Right lobe of liver (tissue), 6 donors: Measurements from ENCODE around the gene CNNM1. TPM values are rescaled to one million over a fixed set of nuclear protein-coding genes. Genes with fewer than 3 reads are reported as not detected.

ENCODE experiments used
- ATAC-seq, 4 donors: fragments of 200-7000 bp; cut with Tn5 transposase; one replicate each; pipeline ENCODE4 v1.9.1; 2020; ENCODE audit warnings: mild to moderate bottlenecking in 4 of 4, moderate library complexity in 4 of 4
- DNase-seq, 3 donors: peaks; one replicate each; pipeline ENCODE4 v3.0.0-alpha.2; 2020
- H3K27ac ChIP-seq, 3 donors: fragments of 200-600 bp; one replicate each; pipeline ENCODE4 v1.8.0; 2022
- H3K27me3 ChIP-seq, 2 donors: fragments of 200-600 bp; one replicate each; pipeline ENCODE4 v1.8.0; 2022
- H3K36me3 ChIP-seq, 4 donors: fragments of 200-600 bp; sonication (generic) in 1 of 4; one replicate each; pipeline versions ENCODE4 v1.5.1 to v1.8.0; 2017 to 2022; ENCODE audit warnings: control low read depth in 1 of 4
- H3K4me1 ChIP-seq, 4 donors: fragments of 200-600 bp; sonication (generic) in 1 of 4; one replicate each; pipeline versions ENCODE4 v1.5.1 to v1.8.0; 2017 to 2022; ENCODE audit warnings: control low read depth in 1 of 4
- H3K4me3 ChIP-seq, 3 donors: fragments of 200-600 bp; one replicate each; pipeline ENCODE4 v1.8.0; 2022
- H3K9me3 ChIP-seq, 4 donors: fragments of 200-600 bp; sonication (generic) in 1 of 4; one replicate each; pipeline versions ENCODE4 v1.5.1 to v1.8.0; 2017 to 2022; ENCODE audit warnings: control low read depth in 1 of 4
- CTCF ChIP-seq, 4 donors: fragments of 200-600 bp in 3 of 4; fragments of 450-650 bp in 1 of 4; IDR thresholded peaks; one replicate each; pipeline versions ENCODE4 v1.5.1 to v1.8.0; 2016 to 2022; ENCODE audit warnings: antibody characterized with exemption in 4 of 4, mild to moderate bottlenecking in 2 of 4
- POLR2A ChIP-seq: fragments of 450-650 bp; IDR thresholded peaks from one replicate; pipeline ENCODE4 v1.6.1; 2017; ENCODE audit warnings: antibody characterized with exemption, mild to moderate bottlenecking
- WGBS: methylation state at CpG from one replicate; pipeline ENCODE4 v1.1.6; 2018; ENCODE audit warnings: low coverage, low lambda C conversion rate; ENCODE audit not compliant: insufficient coverage; ENCODE audit errors: missing lambda C conversion rate; 5-methylcytosine and 5-hydroxymethylcytosine counted together
- intact Hi-C, 2 donors: fragments of 100-400 bp; cut with DNase I; formaldehyde crosslinking; loops; one replicate each; pipeline versions ENCODE4 v1.11.2 to v1.14.1; 2022
- total RNA-seq, 6 experiments: library from RNA; depleted of rRNA in 2 of 6; stranded (reverse); fragments of >200 nt in 2 of 6; fragmentation: NEBNext Ultra II Directional in 3 of 6; extraction: Animal tissue kit (Norgen Biotek cat#: 25700) in 3 of 6; gene quantifications; one replicate each; pipeline versions ENCODE4 v1.1.0 to v1.2.4, GENCODE V29; 2016 to 2023
- donor health status: DM: no; HTN: yes; CAD: no.
- donor health status: DM: no; HTN: no; CAD: no.
- donor health status: DM: no; HTN: no; CAD: no.
- donor health status: DM: no; HTN: yes; CAD: no.
- donor health status: DM: no; HTN: yes; CAD: no.

CNNM1 gene
- total RNA-seq, 6 experiments from 2014 or later: 0.12 to 0.40 (median 0.20) TPM

GRCh38 chr10:99368646-99369045 lies 39.5 kb downstream of the CNNM1 start:
- no peak overlapping the region for H3K4me3 ChIP-seq
- no peaks in the 10 kb centered on the region for H3K9me3 ChIP-seq
- DNase-seq (no peak), ATAC-seq (no peak)
- H3K4me1 ChIP-seq: peaks cover 0 to 14% (median 0%) of the 10 kb centered on the region in 4 donors
- no peaks in the 10 kb centered on the region for H3K36me3 ChIP-seq
- intact Hi-C loops: no loop called here
- H3K27ac ChIP-seq: no peak overlapping the region
- WGBS: 29% methylated on average over 1 of the region's 1 CpG
- H3K27me3 ChIP-seq: no peaks in the 10 kb centered on the region
- TF ChIP-seq POLR2A (no peak), CTCF (IDR thresholded peaks at IDR 0.05) (no peak)

- Histone ChIP-seq H3K4me1 (peaks cover 0 to 14% (median 0%) of the 10 kb centered on the region in 4 donors), H3K4me3 (no peak overlapping the region), H3K36me3 (no peaks in the 10 kb centered on the region), H3K27ac (no peak overlapping the region), H3K9me3 (no peaks in the 10 kb centered on the region), H3K27me3 (no peaks in the 10 kb centered on the region)
- TF ChIP-seq CTCF (IDR thresholded peaks at IDR 0.05) (no peak), POLR2A (no peak)
- DNase-seq (no peak), ATAC-seq (no peak)
- WGBS: 64% methylated on average over 5 of the region's 5 CpGs
- intact Hi-C loops: no loop called here
These were observed 40.0 kb downstream of the CNNM1 start for GRCh38 chr10:99369126-99369525.

- 64% methylated on average over 3 of the region's 3 CpGs for whole genome bisulfite sequencing
- Histone ChIP-seq H3K36me3 (no peaks in the 10 kb centered on the region), H3K4me3 (no peak overlapping the region), H3K27me3 (no peaks in the 10 kb centered on the region), H3K27ac (no peak overlapping the region), H3K4me1 (peaks cover 0 to 14% (median 0%) of the 10 kb centered on the region in 4 donors), H3K9me3 (no peaks in the 10 kb centered on the region)
- ATAC-seq: no peak
- TF ChIP-seq POLR2A (no peak), CTCF (IDR thresholded peaks at IDR 0.05) (no peak)
- intact Hi-C loops: no loop called here
- no peak for DNase-seq
These were observed 40.4 kb downstream of the CNNM1 start for GRCh38 chr10:99369551-99369950.

GRCh38 chr10:99370993-99371392 lies 41.8 kb downstream of the CNNM1 start:
- Histone ChIP-seq H3K27me3 (no peaks in the 10 kb centered on the region), H3K27ac (no peak overlapping the region), H3K36me3 (no peaks in the 10 kb centered on the region), H3K4me1 (peaks cover 0 to 14% (median 0%) of the 10 kb centered on the region in 4 donors), H3K9me3 (no peaks in the 10 kb centered on the region), H3K4me3 (peak overlapping the region in 1 of 3 donors; percentile 21)
- 5% methylated on average over 2 of the region's 2 CpGs for WGBS
- intact Hi-C loops: no loop called here
- TF ChIP-seq POLR2A: no peak
- peak; percentile 49 to 57 (median 56) for TF ChIP-seq CTCF (IDR thresholded peaks at IDR 0.05)
- ATAC-seq (peak; percentile 76 to 81 (median 79)), DNase-seq (no peak)
